ENCODE results near the gene GDF11.
"Not testable (repeated sequence)": the region's sequence is repeated elsewhere in the genome, so short reads cannot be mapped to it uniquely, and the experiment has no call there.

Gene GDF11

GRCh38 chr12:55743406-55744339 is 751 bp downstream of the GDF11 start:
- peak in 4 of 5 experiments; percentile 19 to 79 (median 41) for DNase-seq

- no peak for DNase-seq
These were observed 1.6 kb downstream of the GDF11 start for GRCh38 chr12:55744340-55745030.

- DNase-seq = no peak
These were observed 2.6 kb downstream of the GDF11 start for GRCh38 chr12:55745361-55746173.

- DNase-seq = no peak
These were observed 3.4 kb downstream of the GDF11 start for GRCh38 chr12:55746174-55746912.

GRCh38 chr12:55746913-55747231 is 4.0 kb downstream of the GDF11 start:
- no peak for DNase-seq

GRCh38 chr12:55748230-55748993 is 5.5 kb downstream of the GDF11 start:
- no peak for DNase-seq

GRCh38 chr12:55755246-55755645 is 12.3 kb downstream of the GDF11 start:
- no peak for DNase-seq

- no peak for DNase-seq
These were observed 14.8 kb downstream of the GDF11 start for GRCh38 chr12:55757701-55758100.

GRCh38 chr12:55758575-55758974 is 15.7 kb downstream of the GDF11 start:
- DNase-seq = not testable (repeated sequence)

- peak in 2 of 5 experiments; percentile 37 to 69 for DNase-seq
These were observed 17.7 kb downstream of the GDF11 start for GRCh38 chr12:55760663-55761062.

- DNase-seq = no peak
These were observed 19.7 kb downstream of the GDF11 start for GRCh38 chr12:55762646-55763045.

- no peak for DNase-seq
These were observed 22.9 kb downstream of the GDF11 start for GRCh38 chr12:55765736-55766290.

- no peak for DNase-seq
These were observed 24.2 kb downstream of the GDF11 start for GRCh38 chr12:55767156-55767555.

GRCh38 chr12:55771736-55772135 is 28.8 kb downstream of the GDF11 start:
- DNase-seq = no peak

- DNase-seq = no peak
These were observed 34.9 kb downstream of the GDF11 start for GRCh38 chr12:55777856-55778255.

- peak in 1 of 5 experiments; percentile 33 for DNase-seq
These were observed 37.8 kb downstream of the GDF11 start for GRCh38 chr12:55780685-55781084.

- DNase-seq = no peak
These were observed 45.6 kb downstream of the GDF11 start for GRCh38 chr12:55788546-55788945.

- DNase-seq = no peak
These were observed 46.2 kb downstream of the GDF11 start for GRCh38 chr12:55789171-55789570.

GRCh38 chr12:55789893-55790292 is 47.0 kb downstream of the GDF11 start:
- DNase-seq = no peak

- DNase-seq = peak in 1 of 5 experiments; percentile 16
These were observed 53.0 kb downstream of the GDF11 start for GRCh38 chr12:55795950-55796349.

- peak in 1 of 5 experiments; percentile 35 for DNase-seq
These were observed 54.1 kb downstream of the GDF11 start for GRCh38 chr12:55797068-55797467.
